Fibroblast of the aortic adventitia (primary cell): Measurements from ENCODE around the gene FAM72A. TPM values are rescaled to one million over a fixed set of nuclear protein-coding genes. Genes with fewer than 3 reads are reported as not detected.
"Not testable (repeated sequence)": the region's sequence is repeated elsewhere in the genome, so short reads cannot be mapped to it uniquely, and the experiment has no call there.

Experiments
- DNase-seq: peaks from one replicate; pipeline ENCODE4 v3.0.0-alpha.2; 2010; ENCODE audit warnings: low read depth
- H3K4me3 ChIP-seq: 2 replicates; pipeline ENCODE4 v1.5.1; 2011; ENCODE audit warnings: low read depth, mild to moderate bottlenecking, control low read depth, low read length, moderate library complexity
- total RNA-seq: library from RNA; depleted of rRNA; stranded (reverse); fragments of >200 nt; gene quantifications from 2 replicates; pipeline ENCODE4 v1.2.3, GENCODE V29; 2012; ENCODE audit warnings: low replicate concordance
- TF ChIP-seq, protein P1 (sequence below): IDR thresholded peaks from 2 replicates; pipeline ENCODE4 v1.5.1; 2011; ENCODE audit warnings: mild to moderate bottlenecking, low read length, control low read depth, inconsistent platforms; ENCODE audit not compliant: insufficient read depth

Gene FAM72A
- total RNA-seq, 1 donor = 4.8 TPM

DNA sequence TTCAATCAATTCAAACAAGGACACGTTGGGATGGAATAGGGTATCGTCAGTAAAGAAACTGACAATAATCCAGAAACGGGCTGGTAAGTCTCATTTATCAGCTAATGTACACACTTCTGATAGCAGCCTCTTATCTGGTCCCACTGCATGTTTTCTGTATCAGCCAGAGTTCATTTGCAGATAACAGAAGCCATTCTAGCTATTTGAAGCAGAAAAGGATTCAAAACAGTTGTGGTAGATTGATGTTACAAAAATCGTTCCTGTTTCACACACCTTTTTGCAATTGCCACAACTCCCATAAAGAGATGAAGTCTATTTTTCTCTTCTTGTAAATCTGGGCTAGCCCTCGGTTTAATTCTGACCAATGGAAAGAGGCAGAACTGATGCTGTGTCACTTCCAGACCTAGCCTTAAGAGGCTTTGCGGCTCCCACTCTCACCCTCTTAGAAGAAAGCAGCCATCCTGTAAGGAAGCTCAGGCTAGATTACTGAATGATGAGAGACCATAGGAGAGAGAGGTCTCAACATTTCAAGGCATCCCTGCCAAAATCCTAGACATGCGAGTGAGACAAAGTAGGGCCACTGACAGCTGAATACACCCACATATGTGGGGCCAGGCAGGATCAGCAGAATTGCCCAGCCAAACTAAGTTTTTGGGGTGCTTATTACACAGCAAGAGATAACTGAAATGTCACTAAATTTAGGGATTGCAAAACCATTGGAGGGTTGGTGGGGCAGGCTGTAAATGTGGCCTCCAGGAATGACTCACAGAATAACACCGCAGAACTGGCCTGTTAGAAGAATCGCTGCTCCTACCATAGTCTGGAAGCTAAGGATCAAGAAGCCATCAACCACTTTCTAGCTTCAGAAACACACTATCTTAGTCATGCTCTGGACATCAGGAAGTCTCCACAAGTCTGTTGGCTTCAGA is 24.3 kb downstream of the FAM72A start:
- DNase-seq = peak; percentile 45
- not testable (repeated sequence) for H3K4me3 ChIP-seq

DNA sequence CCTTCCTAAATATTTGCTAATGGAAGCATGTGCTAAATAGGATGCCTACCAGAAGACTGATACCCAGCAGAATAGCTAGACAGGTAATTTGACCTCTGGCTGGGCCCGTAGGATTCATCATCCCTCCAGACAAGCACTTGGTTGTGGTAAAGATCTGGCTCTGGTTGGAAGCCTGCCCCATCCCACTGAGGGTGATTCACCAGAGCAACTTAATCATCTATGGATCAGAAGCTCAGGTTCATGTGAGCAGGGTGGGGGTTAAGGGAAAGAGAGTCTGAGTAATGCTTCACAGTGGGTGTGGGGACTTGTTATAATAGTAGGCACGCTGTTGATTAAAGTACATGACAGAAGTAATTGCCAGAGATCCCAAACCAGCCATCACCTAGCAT is 26.5 kb downstream of the FAM72A start:
- H3K4me3 ChIP-seq, DNase-seq: not testable (repeated sequence)

DNA sequence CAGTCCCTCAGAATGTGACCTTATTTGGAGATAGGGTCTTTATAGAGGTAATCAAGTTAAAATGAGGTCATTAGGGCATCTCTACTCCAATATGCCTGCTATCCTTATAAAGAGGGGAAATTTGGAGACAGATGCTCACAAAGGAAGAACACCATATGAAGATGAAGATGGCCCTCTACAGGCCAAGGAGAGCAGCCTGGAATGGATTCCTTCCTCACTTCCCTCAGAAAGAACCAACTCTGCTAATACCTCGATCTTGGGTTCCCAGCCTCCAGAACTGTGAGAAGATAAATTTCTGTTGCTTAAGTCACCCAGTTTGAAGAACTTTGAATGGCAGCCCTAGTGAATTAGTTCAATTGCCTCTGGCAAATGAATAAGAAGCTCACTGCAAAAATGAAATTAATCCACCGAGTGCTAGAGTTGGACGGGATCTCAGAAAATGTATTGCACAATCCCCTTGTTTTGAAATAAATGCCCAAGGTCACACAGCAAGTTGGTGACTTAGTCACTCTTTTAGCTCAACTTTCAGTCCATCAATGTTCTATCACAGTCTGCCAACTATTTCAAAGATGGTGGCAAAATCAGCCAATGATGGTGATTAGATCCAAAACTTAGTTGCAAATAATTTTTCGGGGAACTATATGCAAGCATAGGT is 27.1 kb downstream of the FAM72A start:
- not testable (repeated sequence) for H3K4me3 ChIP-seq
- TF ChIP-seq, protein P1, sequence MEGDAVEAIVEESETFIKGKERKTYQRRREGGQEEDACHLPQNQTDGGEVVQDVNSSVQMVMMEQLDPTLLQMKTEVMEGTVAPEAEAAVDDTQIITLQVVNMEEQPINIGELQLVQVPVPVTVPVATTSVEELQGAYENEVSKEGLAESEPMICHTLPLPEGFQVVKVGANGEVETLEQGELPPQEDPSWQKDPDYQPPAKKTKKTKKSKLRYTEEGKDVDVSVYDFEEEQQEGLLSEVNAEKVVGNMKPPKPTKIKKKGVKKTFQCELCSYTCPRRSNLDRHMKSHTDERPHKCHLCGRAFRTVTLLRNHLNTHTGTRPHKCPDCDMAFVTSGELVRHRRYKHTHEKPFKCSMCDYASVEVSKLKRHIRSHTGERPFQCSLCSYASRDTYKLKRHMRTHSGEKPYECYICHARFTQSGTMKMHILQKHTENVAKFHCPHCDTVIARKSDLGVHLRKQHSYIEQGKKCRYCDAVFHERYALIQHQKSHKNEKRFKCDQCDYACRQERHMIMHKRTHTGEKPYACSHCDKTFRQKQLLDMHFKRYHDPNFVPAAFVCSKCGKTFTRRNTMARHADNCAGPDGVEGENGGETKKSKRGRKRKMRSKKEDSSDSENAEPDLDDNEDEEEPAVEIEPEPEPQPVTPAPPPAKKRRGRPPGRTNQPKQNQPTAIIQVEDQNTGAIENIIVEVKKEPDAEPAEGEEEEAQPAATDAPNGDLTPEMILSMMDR = peak; percentile 32
- DNase-seq = peak; percentile 55

DNA sequence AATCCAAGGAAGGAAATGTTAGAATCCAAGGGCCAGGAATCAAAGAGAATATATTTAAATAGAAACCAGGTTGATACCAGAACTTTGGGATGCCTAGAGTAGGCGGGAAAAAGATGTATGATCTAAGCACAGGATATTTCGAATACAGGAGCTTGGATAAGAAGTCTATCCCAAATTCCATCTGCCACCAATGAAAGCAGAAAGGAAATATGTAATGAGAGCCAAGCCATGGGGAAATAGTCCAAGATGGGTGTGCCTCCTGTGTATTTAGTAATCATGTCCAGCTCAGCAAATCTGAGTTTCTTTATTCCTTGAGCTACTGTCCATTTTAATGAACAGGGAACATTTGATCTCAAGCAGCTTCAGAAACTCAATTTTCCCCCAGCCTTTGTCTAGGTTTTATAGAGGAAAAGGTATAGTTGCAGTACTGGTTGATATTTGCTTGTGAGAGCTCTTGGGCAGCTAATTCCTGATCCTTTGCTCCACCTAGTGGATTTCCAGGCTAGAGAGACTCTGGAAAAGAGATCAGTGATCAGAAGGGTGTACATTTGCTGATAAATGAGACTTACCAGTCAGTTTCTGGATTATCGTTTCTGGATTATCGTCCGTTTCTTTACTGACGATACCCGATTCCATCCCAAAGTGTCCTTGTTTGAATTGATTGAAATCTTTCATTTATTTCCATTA is 28.3 kb downstream of the FAM72A start:
- not testable (repeated sequence) for H3K4me3 ChIP-seq
- peak; percentile 57 for DNase-seq
- TF ChIP-seq, protein P1 = peak; percentile 31

DNA sequence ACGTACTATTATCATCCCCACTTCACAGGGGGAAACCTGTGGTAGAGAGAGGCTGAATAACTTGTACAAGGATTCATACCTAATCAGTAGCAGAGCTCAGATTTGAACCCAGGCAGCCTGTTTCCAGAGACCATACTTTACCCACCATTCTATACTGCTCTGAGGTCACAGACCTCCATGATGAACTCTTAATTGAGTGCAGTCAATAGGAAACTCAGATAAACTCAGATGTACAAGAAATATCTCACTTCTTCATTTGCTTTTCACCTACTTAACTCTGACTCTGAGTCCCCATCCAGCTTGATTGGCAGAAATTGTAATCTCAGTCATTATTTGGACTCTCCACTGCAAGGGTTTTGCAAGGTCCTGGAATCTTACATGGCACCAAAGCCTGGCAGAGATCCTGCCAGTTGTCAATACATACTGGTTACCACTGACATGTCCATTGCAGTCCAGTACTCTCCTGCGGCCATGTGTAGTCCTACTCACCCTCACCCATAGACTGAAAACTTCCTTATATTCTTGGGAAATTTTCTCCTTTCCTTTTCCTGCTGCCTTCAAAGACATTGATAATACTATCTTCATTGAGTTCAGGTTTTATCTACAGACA is 29.4 kb downstream of the FAM72A start:
- H3K4me3 ChIP-seq, DNase-seq: not testable (repeated sequence)

DNA sequence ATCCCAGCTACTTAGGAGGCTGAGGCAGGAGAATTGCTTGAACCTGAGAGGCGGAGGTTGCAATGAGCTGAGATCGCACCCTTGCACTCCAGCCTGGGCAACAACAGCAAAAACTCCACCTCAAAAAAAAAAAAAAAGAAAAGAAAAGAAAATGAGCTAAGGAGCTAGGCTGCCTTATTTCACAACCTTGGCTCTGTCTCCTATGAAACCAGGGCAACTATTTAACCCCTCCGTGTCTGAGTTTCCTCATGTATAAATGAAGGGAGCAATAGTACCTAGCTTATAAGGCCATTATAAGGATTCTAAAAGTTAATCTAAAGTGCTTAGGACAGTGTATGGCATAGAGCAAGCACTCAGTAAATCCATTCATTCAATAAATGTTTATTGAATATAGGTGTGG is 32.8 kb downstream of the FAM72A start:
- not testable (repeated sequence) for H3K4me3 ChIP-seq
- DNase-seq = peak; percentile 68

DNA sequence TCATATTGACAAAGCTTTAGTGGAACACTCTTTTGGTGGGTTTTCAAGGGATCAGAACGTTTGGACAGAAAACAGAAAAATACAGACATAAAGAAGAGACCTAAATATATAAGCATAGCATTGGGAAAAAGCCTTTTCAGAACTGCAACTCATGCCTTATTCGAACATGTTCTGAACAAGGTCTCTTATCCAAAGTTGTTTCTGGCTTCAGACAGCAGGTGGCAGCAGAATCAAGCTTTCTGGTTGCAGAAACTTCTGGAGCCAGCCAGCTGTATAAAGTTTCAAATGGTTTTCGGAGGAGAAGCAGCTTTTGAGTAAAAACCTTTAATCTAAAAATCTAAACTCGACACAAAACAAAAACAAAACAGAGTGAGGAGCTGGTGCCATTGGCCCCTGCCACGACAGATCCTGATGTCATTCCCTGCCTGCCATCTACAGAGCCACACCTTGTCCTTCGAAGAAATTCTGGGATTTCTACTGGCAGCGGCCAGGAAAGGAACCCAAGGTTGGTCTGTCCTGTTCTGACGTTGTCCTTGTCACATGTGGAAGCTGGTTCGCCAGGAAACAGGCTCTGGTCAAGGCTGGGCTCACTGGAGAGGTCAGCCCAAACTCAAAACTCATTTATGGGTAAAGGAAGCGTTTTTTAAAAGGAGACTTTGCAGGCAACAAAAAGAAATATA is 35.1 kb downstream of the FAM72A start:
- not testable (repeated sequence) for DNase-seq

DNA sequence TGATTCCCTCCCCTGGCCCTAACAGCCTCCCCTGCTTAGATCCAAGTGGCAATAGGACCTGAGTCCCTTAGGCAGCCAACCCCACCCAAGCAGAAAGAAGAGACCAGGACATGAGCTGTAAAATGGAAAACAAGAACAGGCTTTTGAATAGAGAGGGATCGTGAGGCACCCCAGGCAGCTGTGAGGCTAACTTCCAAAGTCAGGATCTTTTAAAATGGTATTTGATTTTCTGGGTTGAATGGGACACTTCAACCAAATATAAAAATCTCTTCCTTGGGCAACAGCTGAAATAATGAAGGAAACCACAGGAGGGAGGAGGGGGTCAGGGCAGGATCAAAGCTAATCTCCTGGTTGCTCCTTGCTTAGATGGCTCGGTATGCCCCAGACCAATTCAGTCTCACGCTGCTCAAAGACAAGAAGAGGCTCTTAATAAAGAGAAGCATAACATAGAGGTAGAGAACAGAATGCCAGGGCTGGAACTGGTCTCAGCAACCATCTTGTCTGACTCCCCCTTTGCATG is 56.8 kb downstream of the FAM72A start:
- H3K4me3 ChIP-seq = no peak overlapping the region
- TF ChIP-seq, protein P1 = no peak
- no peak for DNase-seq

More for the DNA sequence above, 35.1 kb downstream of the FAM72A start:
- H3K4me3 ChIP-seq = not testable (repeated sequence)

DNA sequence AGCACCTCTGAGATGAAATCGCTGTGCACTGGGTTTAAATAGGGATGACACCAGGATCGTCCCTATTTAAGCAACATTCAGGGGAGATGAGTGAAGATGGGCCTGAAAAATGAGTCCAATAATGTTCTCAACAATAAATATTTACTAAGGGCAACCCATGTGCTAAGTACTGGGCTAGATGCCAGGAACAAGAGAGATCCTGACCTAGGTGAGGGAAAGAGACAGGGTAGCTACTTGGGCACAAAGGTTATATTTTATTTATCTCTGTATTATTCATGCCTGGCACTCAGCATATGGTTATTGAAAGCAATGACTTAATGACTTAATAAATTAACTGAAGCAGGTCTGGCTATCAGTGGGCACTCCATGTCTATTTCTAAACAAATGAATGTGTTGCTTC is 58.0 kb downstream of the FAM72A start:
- TF ChIP-seq, protein P1 = no peak
- DNase-seq = no peak
- H3K4me3 ChIP-seq = no peak overlapping the region
